Body of pancreas (tissue), 4 donors: ENCODE measurements around the gene MTMR12.

Experiments used
- POLR2A ChIP-seq, 3 donors: fragments of 450-650 bp; IDR thresholded peaks; one replicate each; pipeline ENCODE4 v1.6.1; 2016; ENCODE audit warnings: antibody characterized with exemption in 3 of 3, mild to moderate bottlenecking in 2 of 3
- TF ChIP-seq, protein P1 (sequence below), 7 experiments: fragments of 450-650 bp in 4 of 7; fragments of 200-600 bp in 3 of 7; sonication (generic) in 3 of 7; IDR thresholded peaks; one replicate each; pipeline ENCODE4 v1.5.1; 2016 to 2019; ENCODE audit warnings: antibody characterized with exemption in 7 of 7

GRCh38 chr5:32255540-32255900 is 57.2 kb downstream of the MTMR12 start:
- TF ChIP-seq, protein P1, sequence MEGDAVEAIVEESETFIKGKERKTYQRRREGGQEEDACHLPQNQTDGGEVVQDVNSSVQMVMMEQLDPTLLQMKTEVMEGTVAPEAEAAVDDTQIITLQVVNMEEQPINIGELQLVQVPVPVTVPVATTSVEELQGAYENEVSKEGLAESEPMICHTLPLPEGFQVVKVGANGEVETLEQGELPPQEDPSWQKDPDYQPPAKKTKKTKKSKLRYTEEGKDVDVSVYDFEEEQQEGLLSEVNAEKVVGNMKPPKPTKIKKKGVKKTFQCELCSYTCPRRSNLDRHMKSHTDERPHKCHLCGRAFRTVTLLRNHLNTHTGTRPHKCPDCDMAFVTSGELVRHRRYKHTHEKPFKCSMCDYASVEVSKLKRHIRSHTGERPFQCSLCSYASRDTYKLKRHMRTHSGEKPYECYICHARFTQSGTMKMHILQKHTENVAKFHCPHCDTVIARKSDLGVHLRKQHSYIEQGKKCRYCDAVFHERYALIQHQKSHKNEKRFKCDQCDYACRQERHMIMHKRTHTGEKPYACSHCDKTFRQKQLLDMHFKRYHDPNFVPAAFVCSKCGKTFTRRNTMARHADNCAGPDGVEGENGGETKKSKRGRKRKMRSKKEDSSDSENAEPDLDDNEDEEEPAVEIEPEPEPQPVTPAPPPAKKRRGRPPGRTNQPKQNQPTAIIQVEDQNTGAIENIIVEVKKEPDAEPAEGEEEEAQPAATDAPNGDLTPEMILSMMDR (IDR thresholded peaks at IDR 0.05) = no peak
- TF ChIP-seq POLR2A (IDR thresholded peaks at IDR 0.05) = no peak
